GM12878 (cell line): ENCODE results near the gene CCBE1. TPM values are rescaled to one million over a fixed set of nuclear protein-coding genes. Genes with fewer than 3 reads are reported as not detected.

Experiments used
- ATAC-seq: fragments of 200-7000 bp; cut with Tn5 transposase; 3 replicates; pipeline ENCODE4 v1.9.1; 2020; ENCODE audit warnings: mild to moderate bottlenecking, moderate library complexity
- BruUV-seq: library from RNA; stranded (reverse); fragments of 400-500 nt; replicated peaks from 2 replicates; lab custom pipeline; 2021; lab: Mats Ljungman, UMichigan
- CTCF ChIA-PET: fragments of 300-600 bp; sonication (Branson Sonifier 250); formaldehyde crosslinking; extraction: SDS; loops from one replicate; lab custom pipeline; 2021; ENCODE audit warnings: inconsistent platforms; lab: Yijun Ruan, JAX
- POLR2A ChIA-PET: fragments of 350-600 bp; formaldehyde crosslinking; extraction: SDS; loops from one replicate; lab custom pipeline; 2021; ENCODE audit warnings: inconsistent platforms; lab: Charles Lee
- RAD21 ChIA-PET: fragments of 300-600 bp; sonication (Branson Sonifier 250); formaldehyde crosslinking; loops from one replicate; lab custom pipeline; 2023; ENCODE audit warnings: antibody characterized with exemption; ENCODE audit not compliant: unreplicated experiment; lab: Charles Lee
- SMC1A ChIA-PET: fragments of 300-600 bp; sonication (Branson Sonifier 250); formaldehyde crosslinking; loops from one replicate; lab custom pipeline; 2023; ENCODE audit not compliant: unreplicated experiment, uncharacterized antibody; lab: Charles Lee
- DNase-seq: peaks from one replicate; pipeline ENCODE4 v3.0.0-alpha.2; 2011; ENCODE audit warnings: low read depth, low spot score
- FAIRE-seq: peaks from 3 replicates; lab custom pipeline; 2011; peaks lifted over from hg19 to GRCh38; lab: Jason Lieb, UNC
- H2AFZ ChIP-seq: 2 replicates; pipeline ENCODE4 v1.6.0; 2011; ENCODE audit warnings: low read depth, low read length, control low read depth; ENCODE audit not compliant: control insufficient read depth
- H3K27ac ChIP-seq: 2 replicates; pipeline ENCODE4 v1.5.1; 2011; ENCODE audit warnings: control low read depth; ENCODE audit not compliant: control insufficient read depth, insufficient read depth
- H3K27me3 ChIP-seq, 2 experiments: replicated peaks in 1 of 2; 2 replicates each; pipeline versions ENCODE4 v1.6.0 to v1.6.1; 2011; ENCODE audit warnings: low read length in 1 of 2; ENCODE audit not compliant: control insufficient read depth in 2 of 2, insufficient read depth in 2 of 2
- H3K36me3 ChIP-seq, 2 experiments: 2 replicates each; pipeline ENCODE4 v1.5.1; 2011; ENCODE audit warnings: low read length in 1 of 2; ENCODE audit not compliant: control insufficient read depth in 2 of 2, insufficient read depth in 2 of 2
- H3K4me1 ChIP-seq: 2 replicates; pipeline ENCODE4 v1.6.1; 2011; ENCODE audit warnings: mild to moderate bottlenecking, low read length, moderate library complexity, mixed read lengths; ENCODE audit not compliant: control insufficient read depth, insufficient read depth
- H3K4me2 ChIP-seq: 2 replicates; pipeline ENCODE4 v1.6.0; 2011; ENCODE audit warnings: control low read depth; ENCODE audit not compliant: control insufficient read depth, insufficient read depth
- H3K4me3 ChIP-seq: fragments of 200-600 bp; sonication (generic); 2 replicates; pipeline ENCODE4 v1.5.1; 2016
- H3K79me2 ChIP-seq: 2 replicates; pipeline ENCODE4 v1.6.0; 2011; ENCODE audit warnings: low read length; ENCODE audit not compliant: control insufficient read depth, insufficient read depth
- H3K9ac ChIP-seq: 2 replicates; pipeline ENCODE4 v1.8.0; 2011; ENCODE audit warnings: low read length, control low read depth, mixed read lengths; ENCODE audit not compliant: control insufficient read depth, insufficient read depth
- H3K9me3 ChIP-seq: replicated peaks from 3 replicates; pipeline ENCODE4 v1.5.1; 2011; ENCODE audit warnings: mild to moderate bottlenecking, low read length; ENCODE audit not compliant: control insufficient read depth, insufficient read depth
- H4K20me1 ChIP-seq: 2 replicates; pipeline ENCODE4 v1.6.0; 2011; ENCODE audit not compliant: control insufficient read depth, insufficient read depth
- DPF2 ChIP-seq: fragments of 450-650 bp; IDR thresholded peaks from 2 replicates; pipeline ENCODE4 v1.6.1; 2017; ENCODE audit warnings: mild to moderate bottlenecking
- EED ChIP-seq: sonication (generic); IDR thresholded peaks from 2 replicates; pipeline ENCODE4 v1.6.1; 2016; ENCODE audit warnings: antibody characterized with exemption, low read depth
- MYB ChIP-seq: fragments of 150-350 bp; IDR thresholded peaks from 2 replicates; pipeline ENCODE4 v1.6.1; 2014; ENCODE audit warnings: mild to moderate bottlenecking, low read depth, low read length, borderline replicate concordance
- WGBS: methylation state at CpG from one replicate; pipeline ENCODE4 v1.1.6; 2016; ENCODE audit warnings: low lambda C conversion rate; ENCODE audit not compliant: insufficient replicate concordance, insufficient coverage; ENCODE audit errors: missing lambda C conversion rate; 5-methylcytosine and 5-hydroxymethylcytosine counted together
- in situ Hi-C: fragments of 300-500 bp; cut with MboI; formaldehyde crosslinking; loops from 9 replicates; pipeline ENCODE4 v1.14.3; 2018; ENCODE audit warnings: mixed read lengths
- intact Hi-C: fragments of 100-400 bp; cut with micrococcal nuclease; formaldehyde crosslinking; loops from one replicate; pipeline ENCODE4 v1.14.2; 2022; ENCODE audit not compliant: unreplicated experiment
- polyA plus RNA-seq, 11 experiments: library from polyadenylated mRNA; depleted of rRNA in 4 of 11; unstranded in 6 of 11; stranded (reverse) in 5 of 11; fragments of >200 nt; fragmentation: Nextera tagmentation in 4 of 11; fragmentation: Illumina TruSeq in 1 of 11; extraction: Ambion mirVana in 4 of 11; extraction: Trizol in 1 of 11; gene quantifications; 1 replicate in 1 of 11; 2 replicates in 10 of 11; pipeline versions ENCODE4 v1.2.1 to v1.2.3, GENCODE V29; 2011 to 2016; ENCODE audit warnings: inconsistent platforms in 2 of 11, missing spikeins in 2 of 11, low read depth in 1 of 11
- total RNA-seq, 4 experiments: library from RNA; depleted of rRNA in 3 of 4; stranded (reverse); fragments of >200 nt in 3 of 4; fragmentation: Illumina TruSeq in 1 of 4; extraction: Trizol in 1 of 4; gene quantifications; 2 replicates each; pipeline versions ENCODE4 v1.2.1 to v1.2.3, GENCODE V29; 2013 to 2021
- TF ChIP-seq, protein P1 (sequence below): fragments of 450-650 bp; formaldehyde crosslinking; IDR thresholded peaks from 2 replicates; pipeline ENCODE4 v1.4.0; 2022; ENCODE audit warnings: mild to moderate bottlenecking, moderate library complexity

Gene CCBE1
- total and polyA plus RNA-seq, 10 of the 15 experiments (the other 5 are each of a cell fraction or from before 2014, with no cell fraction given): 0.03 to 0.49 (median 0.04) TPM; not detected in 7

DNA sequence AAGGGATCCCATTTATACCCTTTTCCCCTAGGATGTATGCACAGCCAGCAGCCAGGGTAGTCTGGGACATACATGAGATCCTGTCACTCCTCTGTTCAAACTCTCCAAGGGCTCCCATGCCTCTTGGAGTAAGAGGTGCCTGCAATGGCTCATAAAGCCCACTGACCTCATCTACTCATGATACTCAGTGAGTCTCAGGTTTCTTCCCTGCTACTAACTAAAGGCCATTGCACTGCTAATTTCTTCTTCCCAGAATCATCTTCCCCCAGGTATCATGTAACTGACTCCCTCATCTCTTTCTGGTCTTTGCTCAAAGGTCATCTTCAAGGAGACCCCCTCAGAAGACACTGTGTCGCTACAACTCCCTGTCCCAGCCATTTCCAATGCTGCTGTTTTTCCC, 68.2 kb downstream of the CCBE1 start:
- in situ Hi-C loops: no loop called here
- FAIRE-seq (peak; percentile 47), ATAC-seq (no peak)
- Histone ChIP-seq H3K27ac (no peak overlapping the region), H3K79me2 (no peaks in the 10 kb centered on the region), H3K27me3 (no peaks in the 10 kb centered on the region; a peak in 3 of 4 replicates), H3K4me3 (no peak overlapping the region), H3K9me3 (no peaks in the 10 kb centered on the region), H3K36me3 (no peaks in the 10 kb centered on the region)
- ChIA-PET POLR2A (no interaction called here), CTCF (interaction anchor here (1.5 kb wide), 1 partner anchor 195 kb away, joined by 5 read pairs; no protein-coding TSS in a partner anchor)
- BruUV-seq: no TSS peak
- TF ChIP-seq, protein P1, sequence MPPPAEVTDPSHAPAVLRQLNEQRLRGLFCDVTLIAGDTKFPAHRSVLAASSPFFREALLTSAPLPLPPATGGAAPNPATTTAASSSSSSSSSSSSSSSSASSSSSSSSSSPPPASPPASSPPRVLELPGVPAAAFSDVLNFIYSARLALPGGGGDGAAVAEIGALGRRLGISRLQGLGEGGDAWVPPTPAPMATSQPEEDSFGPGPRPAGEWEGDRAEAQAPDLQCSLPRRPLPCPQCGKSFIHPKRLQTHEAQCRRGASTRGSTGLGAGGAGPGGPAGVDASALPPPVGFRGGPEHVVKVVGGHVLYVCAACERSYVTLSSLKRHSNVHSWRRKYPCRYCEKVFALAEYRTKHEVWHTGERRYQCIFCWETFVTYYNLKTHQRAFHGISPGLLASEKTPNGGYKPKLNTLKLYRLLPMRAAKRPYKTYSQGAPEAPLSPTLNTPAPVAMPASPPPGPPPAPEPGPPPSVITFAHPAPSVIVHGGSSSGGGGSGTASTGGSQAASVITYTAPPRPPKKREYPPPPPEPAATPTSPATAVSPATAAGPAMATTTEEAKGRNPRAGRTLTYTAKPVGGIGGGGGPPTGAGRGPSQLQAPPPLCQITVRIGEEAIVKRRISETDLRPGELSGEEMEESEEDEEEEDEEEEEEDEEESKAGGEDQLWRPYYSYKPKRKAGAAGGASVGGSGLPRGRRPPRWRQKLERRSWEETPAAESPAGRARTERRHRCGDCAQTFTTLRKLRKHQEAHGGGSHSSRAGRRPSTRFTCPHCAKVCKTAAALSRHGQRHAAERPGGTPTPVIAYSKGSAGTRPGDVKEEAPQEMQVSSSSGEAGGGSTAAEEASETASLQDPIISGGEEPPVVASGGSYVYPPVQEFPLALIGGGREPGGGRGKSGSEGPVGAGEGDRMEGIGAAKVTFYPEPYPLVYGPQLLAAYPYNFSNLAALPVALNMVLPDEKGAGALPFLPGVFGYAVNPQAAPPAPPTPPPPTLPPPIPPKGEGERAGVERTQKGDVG (CRISPR knock-in tag): no peak
- TF ChIP-seq DPF2: no peak
- no peak for TF ChIP-seq EED
- TF ChIP-seq MYB: no peak
- TF ChIP-seq, all 136 proteins: peak for 0
- no peak overlapping the region for H2AFZ ChIP-seq
- no peak for DNase-seq
- intact Hi-C loops: no loop called here
- no peaks in the 10 kb centered on the region for H4K20me1 ChIP-seq
- RAD21 ChIA-PET: no interaction called here
- no peaks in the 10 kb centered on the region for H3K4me1 ChIP-seq
- 0% methylated on average over 1 of the region's 1 CpG for WGBS
- H3K4me2 ChIP-seq: no peak overlapping the region
- SMC1A ChIA-PET: interaction anchor here (0.9 to 3.3 kb wide), 2 partner anchors 194 kb away, joined by 3 to 35 read pairs; no protein-coding TSS in a partner anchor
- no peak overlapping the region for H3K9ac ChIP-seq
